Retinal pigment epithelial cell (primary cell): ENCODE results near the gene WNT5B.

Experiments
- DNase-seq: peaks from one replicate; pipeline ENCODE4 v3.0.0-alpha.2; 2010; ENCODE audit warnings: low read depth
- H3K4me3 ChIP-seq: 2 replicates; pipeline ENCODE4 v1.5.1; 2011; ENCODE audit warnings: mild to moderate bottlenecking, low read length, control low read depth, moderate library complexity
- TF ChIP-seq, protein P1 (sequence below): conservative IDR thresholded peaks from 2 replicates; pipeline ENCODE4 v1.5.1; 2011; ENCODE audit warnings: low read depth, low read length, control low read depth, inconsistent platforms

WNT5B gene

DNA sequence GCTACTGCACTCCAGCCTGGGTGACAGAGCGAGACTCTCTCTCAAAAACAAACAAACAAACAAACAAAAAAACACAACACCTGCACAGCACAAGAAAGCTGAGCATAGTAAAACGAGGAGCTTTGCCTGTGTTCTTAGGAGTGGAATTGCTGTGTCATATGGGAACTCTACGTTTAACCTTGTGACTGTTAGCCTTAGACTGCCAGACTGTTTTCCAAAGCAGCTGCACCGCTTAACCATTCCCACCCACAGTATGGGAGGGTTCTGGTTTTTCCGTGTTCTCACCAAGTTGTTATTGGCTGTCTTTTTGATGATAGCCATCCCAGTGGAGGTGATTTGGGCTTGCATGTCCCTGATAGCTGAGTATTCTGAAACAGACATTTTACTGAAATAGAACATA lies 9.2 kb downstream of the WNT5B start:
- no peak for DNase-seq
- TF ChIP-seq, protein P1, sequence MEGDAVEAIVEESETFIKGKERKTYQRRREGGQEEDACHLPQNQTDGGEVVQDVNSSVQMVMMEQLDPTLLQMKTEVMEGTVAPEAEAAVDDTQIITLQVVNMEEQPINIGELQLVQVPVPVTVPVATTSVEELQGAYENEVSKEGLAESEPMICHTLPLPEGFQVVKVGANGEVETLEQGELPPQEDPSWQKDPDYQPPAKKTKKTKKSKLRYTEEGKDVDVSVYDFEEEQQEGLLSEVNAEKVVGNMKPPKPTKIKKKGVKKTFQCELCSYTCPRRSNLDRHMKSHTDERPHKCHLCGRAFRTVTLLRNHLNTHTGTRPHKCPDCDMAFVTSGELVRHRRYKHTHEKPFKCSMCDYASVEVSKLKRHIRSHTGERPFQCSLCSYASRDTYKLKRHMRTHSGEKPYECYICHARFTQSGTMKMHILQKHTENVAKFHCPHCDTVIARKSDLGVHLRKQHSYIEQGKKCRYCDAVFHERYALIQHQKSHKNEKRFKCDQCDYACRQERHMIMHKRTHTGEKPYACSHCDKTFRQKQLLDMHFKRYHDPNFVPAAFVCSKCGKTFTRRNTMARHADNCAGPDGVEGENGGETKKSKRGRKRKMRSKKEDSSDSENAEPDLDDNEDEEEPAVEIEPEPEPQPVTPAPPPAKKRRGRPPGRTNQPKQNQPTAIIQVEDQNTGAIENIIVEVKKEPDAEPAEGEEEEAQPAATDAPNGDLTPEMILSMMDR: no peak
- no peak overlapping the region for H3K4me3 ChIP-seq

DNA sequence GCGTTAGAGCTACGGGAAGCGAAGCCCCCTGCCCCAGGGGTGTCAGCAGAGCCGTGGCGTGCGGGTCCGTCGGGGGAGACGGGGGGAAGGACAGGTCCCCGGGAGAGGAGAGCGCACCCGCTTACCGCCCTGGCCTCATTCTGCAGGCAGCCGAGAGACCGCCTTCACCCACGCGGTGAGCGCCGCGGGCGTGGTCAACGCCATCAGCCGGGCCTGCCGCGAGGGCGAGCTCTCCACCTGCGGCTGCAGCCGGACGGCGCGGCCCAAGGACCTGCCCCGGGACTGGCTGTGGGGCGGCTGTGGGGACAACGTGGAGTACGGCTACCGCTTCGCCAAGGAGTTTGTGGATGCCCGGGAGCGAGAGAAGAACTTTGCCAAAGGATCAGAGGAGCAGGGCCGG lies 10.5 kb downstream of the WNT5B start:
- no peak overlapping the region for H3K4me3 ChIP-seq
- no peak for DNase-seq
- TF ChIP-seq, protein P1: no peak

GRCh38 chr12:1640328-1641234 lies 11.6 kb downstream of the WNT5B start:
- no peak for DNase-seq
- H3K4me3 ChIP-seq: no peak overlapping the region
- TF ChIP-seq, protein P1: no peak

- H3K4me3 ChIP-seq: no peak overlapping the region
- DNase-seq: no peak
- TF ChIP-seq, protein P1: no peak
Observed at GRCh38 chr12:1642513-1642912, 13.5 kb downstream of the WNT5B start.

GRCh38 chr12:1643043-1643442 lies 14.0 kb downstream of the WNT5B start:
- TF ChIP-seq, protein P1: no peak
- H3K4me3 ChIP-seq: no peak overlapping the region
- DNase-seq: no peak

- no peak overlapping the region for H3K4me3 ChIP-seq
Observed at GRCh38 chr12:1643905-1644533, 15.0 kb downstream of the WNT5B start.

More at GRCh38 chr12:1643905-1644533, 15.0 kb downstream of the WNT5B start:
- DNase-seq: no peak
- TF ChIP-seq, protein P1: no peak
